HG03108 (cell line): ENCODE measurements around the gene TEX13D.
"Not testable (repeated sequence)": the region's sequence is repeated elsewhere in the genome, so short reads cannot be mapped to it uniquely, and the experiment has no call there.

Experiments
- ATAC-seq: cut with Tn5 transposase; IDR thresholded peaks from one replicate; pipeline ENCODE4 v1.9.1; 2021; ENCODE audit warnings: moderate library complexity; ENCODE audit not compliant: unreplicated experiment

TEX13D gene

DNA sequence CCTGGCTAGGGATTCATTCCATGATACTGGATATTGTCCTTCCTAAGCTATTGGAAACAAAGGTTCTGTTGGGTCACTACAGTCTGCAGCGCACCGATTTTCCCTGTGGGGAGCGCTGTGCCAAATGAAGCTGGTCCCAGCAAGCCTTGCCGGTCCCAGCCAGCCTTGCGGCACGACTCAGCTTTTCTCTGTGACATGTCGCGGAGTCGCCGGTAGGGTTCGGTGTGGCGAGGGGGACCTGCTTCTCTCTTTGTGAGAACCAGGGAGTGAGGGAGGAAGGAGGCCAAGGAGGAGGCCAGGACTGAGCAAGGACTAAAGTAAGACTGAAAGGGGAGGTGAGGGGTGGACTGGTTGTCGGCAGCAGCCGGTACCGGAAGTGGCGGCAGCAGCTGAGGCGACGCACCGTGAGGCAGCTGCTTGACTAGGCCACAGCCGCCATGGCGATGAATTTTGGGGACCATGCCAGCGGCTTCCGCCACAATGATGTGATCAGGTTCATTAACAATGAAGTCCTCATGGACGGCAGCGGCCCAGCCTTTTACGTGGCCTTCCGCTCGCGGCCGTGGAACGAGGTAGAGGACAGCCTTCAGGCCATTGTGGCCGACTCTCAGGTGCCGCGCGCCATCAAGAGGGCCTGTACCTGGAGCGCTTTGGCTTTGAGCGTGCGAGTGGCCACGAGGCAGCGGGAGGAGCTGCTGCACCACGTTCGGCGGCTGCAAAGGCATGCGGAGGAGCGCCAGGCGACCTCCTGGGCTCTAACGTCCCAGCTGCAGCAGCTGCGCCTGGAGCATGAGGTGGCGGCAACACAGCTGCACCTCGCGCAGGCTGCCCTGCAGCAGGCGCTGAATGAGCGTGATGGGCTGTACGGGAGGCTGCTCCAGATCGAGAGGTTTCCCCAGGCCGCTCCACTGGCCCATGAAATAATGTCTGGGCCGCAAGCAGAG lies at the start of gene TEX13D:
Gene TEX13D (plus strand): TSS at position 180 of the 944 bp plus-strand sequence. CDS start 258 bp downstream, at position 438.
- ATAC-seq = no peak

DNA sequence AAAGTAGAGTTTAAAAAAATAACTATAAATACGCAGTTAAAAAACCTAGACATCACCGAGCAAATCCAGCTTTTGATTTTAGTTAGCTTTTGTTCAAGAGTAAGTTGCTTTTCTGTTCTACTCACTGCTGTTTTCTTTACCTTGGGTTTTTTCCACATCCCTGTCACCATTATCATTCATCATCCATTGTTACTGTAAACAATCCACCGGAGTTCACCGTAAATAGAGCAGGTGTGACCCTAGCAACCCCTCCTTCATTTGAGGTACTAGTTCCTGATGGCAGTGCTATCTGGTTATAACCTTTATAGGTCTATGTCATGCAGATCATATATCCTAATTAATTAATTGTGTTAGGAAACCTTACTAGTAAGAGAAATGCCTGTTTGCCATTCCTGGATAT lies 43.0 kb upstream of the TEX13D start:
- ATAC-seq = no peak

GRCh38 chrX:124293810-124294209 lies 38.6 kb upstream of the TEX13D start:
- no peak for ATAC-seq

DNA sequence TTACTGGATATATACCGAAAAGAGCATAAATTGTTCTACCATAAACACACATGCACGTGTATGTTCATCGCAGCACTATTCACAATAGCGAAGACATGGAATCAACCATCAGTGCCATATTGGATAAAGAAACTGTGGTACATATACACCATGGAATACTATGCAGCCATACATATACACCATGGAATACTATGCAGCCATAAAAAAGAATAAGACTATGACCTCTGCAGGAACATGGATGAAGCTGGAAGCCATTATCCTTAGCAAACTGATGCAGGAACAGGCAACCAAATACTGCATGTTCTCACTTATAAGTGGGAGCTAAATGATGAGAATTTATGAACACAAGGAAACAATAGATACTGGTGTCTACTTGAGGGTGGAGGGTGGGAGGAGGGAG lies 33.1 kb upstream of the TEX13D start:
- ATAC-seq = not testable (repeated sequence)

DNA sequence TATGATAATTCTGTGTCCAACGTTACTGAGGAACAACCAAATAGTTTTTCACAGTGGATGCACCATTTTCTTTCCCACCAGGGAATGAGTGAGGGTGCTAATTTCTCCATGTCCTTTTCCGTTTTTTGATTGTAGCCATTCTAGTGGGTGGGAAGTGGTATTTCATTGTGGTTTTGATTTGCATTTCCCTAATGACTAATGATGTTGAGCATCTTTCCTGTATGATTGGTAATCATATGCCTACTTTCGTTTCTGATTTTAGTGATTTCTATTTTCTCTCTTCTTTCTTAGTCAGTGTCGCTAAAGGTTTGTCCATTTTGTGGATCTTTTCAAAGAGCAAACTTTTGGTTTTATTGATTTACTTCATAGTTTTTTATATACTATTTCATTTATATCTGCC lies 32.1 kb upstream of the TEX13D start:
- no peak for ATAC-seq

GRCh38 chrX:124307253-124307907 lies 25.1 kb upstream of the TEX13D start:
- no peak for ATAC-seq

DNA sequence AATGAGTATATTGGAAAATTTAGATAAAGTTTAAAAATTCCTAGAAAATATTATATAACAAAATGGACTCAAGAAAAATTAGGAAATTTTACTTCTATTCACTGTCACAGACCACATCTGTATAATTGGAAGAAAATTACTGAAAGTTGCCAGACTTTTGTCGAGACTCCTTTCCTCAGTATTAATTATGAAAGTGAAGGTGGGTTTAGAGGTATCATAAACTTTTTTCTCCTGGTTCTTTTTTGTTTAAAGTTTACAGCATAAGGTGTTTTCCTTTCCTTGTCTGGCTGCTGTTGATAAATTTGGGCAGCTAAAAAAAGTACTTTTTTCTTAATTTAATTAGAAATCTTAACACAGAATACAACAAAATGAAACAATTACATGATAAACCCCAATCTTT lies 6.7 kb upstream of the TEX13D start:
- ATAC-seq = no peak

GRCh38 chrX:124328765-124329164 lies 3.7 kb upstream of the TEX13D start:
- no peak for ATAC-seq

- ATAC-seq = no peak
These were observed 1.4 kb downstream of the TEX13D start for GRCh38 chrX:124333862-124334261.

GRCh38 chrX:124334555-124334954 lies 2.1 kb downstream of the TEX13D start:
- ATAC-seq = not testable (repeated sequence)

- ATAC-seq = no peak
These were observed 3.1 kb downstream of the TEX13D start for GRCh38 chrX:124335598-124335997.

DNA sequence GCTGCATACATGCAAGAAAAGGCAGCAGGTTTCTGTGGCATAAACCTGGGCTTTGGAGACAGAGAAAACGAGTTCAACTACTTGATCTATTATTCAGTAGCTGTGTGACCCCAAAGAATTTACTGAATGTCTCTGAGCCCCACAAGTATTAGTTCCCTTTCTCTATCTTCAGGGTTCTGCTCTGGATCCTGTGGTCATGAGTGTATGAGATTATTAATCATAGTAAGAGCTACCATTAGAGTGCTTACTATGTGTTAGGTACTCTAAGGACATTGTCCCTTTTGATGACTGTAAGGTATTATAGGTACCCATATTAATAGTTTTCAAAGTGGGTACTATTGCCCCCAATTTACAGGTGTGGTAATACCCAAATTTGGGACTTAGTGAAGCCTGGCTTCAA lies 5.5 kb downstream of the TEX13D start:
- no peak for ATAC-seq

DNA sequence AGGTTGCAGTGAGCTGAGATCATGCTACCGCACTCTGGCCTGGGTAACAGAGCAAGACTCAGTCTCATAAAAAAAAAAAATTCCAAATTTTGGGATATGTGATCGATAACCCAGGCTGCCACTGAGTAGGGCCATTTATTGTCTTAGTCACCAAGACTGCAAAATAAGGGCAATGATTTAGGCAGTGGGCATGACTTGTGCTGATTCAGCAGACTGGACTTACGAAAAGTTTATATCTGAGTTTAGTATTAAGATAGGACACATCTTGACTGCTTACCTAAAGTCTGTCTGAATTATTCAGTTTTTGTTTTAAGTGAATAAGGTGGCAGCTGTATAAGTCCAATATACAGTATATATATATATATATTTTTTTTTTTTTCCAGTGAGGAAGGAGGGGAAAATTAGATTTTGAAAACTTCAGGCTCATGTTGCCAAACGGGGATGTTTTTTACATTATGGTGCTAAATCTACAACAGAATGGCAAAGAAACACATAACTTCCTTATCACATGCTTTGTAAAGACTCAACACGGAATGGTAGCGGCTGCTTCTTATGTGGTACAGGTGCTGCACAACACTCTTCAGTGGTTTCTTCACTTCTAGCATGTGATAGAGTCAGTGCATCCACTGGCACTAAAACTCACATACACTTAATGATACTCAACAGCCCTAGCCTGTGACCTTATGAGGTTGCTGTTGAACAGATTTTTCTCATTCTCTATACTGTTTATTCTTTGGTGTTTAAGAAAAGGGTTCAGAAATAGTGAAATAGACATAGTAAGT lies 6.5 kb downstream of the TEX13D start:
- ATAC-seq = no peak

- ATAC-seq = no peak
These were observed 9.1 kb downstream of the TEX13D start for GRCh38 chrX:124341396-124342132.

GRCh38 chrX:124342174-124342867 lies 9.9 kb downstream of the TEX13D start:
- no peak for ATAC-seq

- no peak for ATAC-seq
These were observed 10.6 kb downstream of the TEX13D start for GRCh38 chrX:124343016-124343415.

- no peak for ATAC-seq
These were observed 11.8 kb downstream of the TEX13D start for GRCh38 chrX:124344246-124344645.

- no peak for ATAC-seq
These were observed 13.8 kb downstream of the TEX13D start, which contains the start of gene SH2D1A for GRCh38 chrX:124346117-124346876. SH2D1A (plus strand) TSS chrX:124346563; CDS start chrX:124346643, 80 bp downstream.

DNA sequence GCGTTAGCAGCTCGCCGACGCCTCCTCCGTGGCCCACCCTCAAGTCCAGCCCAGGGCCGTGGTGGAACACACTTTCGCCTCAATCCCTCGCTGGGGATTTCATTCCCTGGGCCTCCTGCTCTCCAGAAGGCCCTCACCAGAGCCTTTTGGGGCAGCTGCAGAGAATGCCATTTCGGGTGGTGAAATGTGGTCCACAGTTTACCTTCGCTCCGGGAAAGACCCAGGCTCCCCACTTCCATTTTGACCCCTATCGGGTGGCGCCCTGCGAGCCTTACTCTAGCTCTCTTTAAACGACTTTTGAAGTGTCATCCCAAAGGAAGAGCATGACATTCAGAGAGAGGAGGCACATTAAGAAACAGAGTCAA lies 14.4 kb downstream of the TEX13D start:
- no peak for ATAC-seq
